Measurements from ENCODE around the gene POMGNT2.

DNA sequence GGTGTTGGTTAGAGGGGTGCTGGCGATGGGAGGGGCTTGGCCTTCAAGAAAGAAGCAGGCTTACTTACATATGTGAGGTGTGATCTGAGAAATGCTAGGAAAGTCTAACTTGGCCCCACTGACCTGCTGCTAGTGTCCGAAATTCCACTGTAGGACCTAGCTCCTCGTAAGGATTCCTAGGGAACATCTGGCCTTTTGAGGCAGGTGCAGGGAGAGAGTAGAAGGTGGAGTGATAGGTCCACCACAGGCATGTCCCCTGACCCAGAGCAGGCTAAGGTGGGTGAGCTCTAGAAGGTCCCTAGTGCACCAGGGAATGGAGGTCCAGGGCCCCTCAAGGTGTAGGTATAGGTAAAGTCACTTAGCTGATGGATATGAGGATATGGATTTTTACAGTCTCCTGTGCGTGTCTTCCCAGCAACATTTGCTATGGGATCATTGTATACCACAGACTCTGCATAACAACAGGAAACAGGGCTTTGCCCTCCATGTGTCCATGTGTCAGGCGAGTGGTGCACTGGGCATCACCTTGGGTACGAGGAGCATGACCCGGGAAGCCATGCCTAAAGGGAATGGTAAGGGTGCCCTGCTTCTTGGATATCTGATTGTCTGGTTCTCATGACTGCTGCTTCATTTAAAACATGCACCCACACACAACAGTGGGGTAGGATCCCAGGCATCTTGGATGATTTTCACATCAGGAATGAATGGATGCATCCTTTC is 32.6 kb downstream of the POMGNT2 start:
- TF ChIP-seq EZH2 (IDR thresholded peaks at IDR 0.05; ENCODE audit: borderline replicate concordance, control insufficient read depth, low read depth, low read length), result no peak
- TF ChIP-seq POLR2A (IDR thresholded peaks at IDR 0.05; ENCODE audit: low read depth, low read length), result no peak
- TF ChIP-seq RB1 (IDR thresholded peaks at IDR 0.05; ENCODE audit: borderline replicate concordance), result no peak
- TF ChIP-seq, protein P1, sequence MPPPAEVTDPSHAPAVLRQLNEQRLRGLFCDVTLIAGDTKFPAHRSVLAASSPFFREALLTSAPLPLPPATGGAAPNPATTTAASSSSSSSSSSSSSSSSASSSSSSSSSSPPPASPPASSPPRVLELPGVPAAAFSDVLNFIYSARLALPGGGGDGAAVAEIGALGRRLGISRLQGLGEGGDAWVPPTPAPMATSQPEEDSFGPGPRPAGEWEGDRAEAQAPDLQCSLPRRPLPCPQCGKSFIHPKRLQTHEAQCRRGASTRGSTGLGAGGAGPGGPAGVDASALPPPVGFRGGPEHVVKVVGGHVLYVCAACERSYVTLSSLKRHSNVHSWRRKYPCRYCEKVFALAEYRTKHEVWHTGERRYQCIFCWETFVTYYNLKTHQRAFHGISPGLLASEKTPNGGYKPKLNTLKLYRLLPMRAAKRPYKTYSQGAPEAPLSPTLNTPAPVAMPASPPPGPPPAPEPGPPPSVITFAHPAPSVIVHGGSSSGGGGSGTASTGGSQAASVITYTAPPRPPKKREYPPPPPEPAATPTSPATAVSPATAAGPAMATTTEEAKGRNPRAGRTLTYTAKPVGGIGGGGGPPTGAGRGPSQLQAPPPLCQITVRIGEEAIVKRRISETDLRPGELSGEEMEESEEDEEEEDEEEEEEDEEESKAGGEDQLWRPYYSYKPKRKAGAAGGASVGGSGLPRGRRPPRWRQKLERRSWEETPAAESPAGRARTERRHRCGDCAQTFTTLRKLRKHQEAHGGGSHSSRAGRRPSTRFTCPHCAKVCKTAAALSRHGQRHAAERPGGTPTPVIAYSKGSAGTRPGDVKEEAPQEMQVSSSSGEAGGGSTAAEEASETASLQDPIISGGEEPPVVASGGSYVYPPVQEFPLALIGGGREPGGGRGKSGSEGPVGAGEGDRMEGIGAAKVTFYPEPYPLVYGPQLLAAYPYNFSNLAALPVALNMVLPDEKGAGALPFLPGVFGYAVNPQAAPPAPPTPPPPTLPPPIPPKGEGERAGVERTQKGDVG (CRISPR knock-in tag; IDR thresholded peaks at IDR 0.05), result no peak
- TF ChIP-seq IKZF1 (conservative IDR thresholded peaks at IDR 0.05), result no peak
- TF ChIP-seq, protein P2, sequence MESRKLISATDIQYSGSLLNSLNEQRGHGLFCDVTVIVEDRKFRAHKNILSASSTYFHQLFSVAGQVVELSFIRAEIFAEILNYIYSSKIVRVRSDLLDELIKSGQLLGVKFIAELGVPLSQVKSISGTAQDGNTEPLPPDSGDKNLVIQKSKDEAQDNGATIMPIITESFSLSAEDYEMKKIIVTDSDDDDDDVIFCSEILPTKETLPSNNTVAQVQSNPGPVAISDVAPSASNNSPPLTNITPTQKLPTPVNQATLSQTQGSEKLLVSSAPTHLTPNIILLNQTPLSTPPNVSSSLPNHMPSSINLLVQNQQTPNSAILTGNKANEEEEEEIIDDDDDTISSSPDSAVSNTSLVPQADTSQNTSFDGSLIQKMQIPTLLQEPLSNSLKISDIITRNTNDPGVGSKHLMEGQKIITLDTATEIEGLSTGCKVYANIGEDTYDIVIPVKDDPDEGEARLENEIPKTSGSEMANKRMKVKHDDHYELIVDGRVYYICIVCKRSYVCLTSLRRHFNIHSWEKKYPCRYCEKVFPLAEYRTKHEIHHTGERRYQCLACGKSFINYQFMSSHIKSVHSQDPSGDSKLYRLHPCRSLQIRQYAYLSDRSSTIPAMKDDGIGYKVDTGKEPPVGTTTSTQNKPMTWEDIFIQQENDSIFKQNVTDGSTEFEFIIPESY (IDR thresholded peaks at IDR 0.05), result no peak
- TF ChIP-seq, protein P3, sequence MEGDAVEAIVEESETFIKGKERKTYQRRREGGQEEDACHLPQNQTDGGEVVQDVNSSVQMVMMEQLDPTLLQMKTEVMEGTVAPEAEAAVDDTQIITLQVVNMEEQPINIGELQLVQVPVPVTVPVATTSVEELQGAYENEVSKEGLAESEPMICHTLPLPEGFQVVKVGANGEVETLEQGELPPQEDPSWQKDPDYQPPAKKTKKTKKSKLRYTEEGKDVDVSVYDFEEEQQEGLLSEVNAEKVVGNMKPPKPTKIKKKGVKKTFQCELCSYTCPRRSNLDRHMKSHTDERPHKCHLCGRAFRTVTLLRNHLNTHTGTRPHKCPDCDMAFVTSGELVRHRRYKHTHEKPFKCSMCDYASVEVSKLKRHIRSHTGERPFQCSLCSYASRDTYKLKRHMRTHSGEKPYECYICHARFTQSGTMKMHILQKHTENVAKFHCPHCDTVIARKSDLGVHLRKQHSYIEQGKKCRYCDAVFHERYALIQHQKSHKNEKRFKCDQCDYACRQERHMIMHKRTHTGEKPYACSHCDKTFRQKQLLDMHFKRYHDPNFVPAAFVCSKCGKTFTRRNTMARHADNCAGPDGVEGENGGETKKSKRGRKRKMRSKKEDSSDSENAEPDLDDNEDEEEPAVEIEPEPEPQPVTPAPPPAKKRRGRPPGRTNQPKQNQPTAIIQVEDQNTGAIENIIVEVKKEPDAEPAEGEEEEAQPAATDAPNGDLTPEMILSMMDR (IDR thresholded peaks at IDR 0.05 in 2 of 3, conservative IDR thresholded peaks at IDR 0.05 in 1 of 3; ENCODE audit: control insufficient read depth in 2 of 3, extremely low read depth in 1 of 3, insufficient read depth in 1 of 3, low read depth in 3 of 3, low read length in 3 of 3), result no peak
- TF ChIP-seq SMC3 (IDR thresholded peaks at IDR 0.05; ENCODE audit: borderline replicate concordance, low read length), result no peak
- no peak for TF ChIP-seq ETV6 (conservative IDR thresholded peaks at IDR 0.05 in 1 of 2, IDR thresholded peaks at IDR 0.05 in 1 of 2; ENCODE audit: borderline replicate concordance in 1 of 2, low read depth in 1 of 2)
- TF ChIP-seq RCOR1 (conservative IDR thresholded peaks at IDR 0.05; ENCODE audit: low read depth, low read length), result no peak
- no peak for TF ChIP-seq JUND (IDR thresholded peaks at IDR 0.05; ENCODE audit: low read depth, low read length)
- no peak for TF ChIP-seq NRF1 (conservative IDR thresholded peaks at IDR 0.05; ENCODE audit: low read depth, low read length)
